Measurements from ENCODE around the gene PRKCZ. TPM values are rescaled to one million over a fixed set of nuclear protein-coding genes. Genes with fewer than 3 reads are reported as not detected.

PRKCZ gene
- total and polyA plus RNA-seq, 9 of the 15 experiments (the other 6 are each of a cell fraction or from before 2014, with no cell fraction given): 0.07 to 3.1 (median 1.3) TPM

DNA sequence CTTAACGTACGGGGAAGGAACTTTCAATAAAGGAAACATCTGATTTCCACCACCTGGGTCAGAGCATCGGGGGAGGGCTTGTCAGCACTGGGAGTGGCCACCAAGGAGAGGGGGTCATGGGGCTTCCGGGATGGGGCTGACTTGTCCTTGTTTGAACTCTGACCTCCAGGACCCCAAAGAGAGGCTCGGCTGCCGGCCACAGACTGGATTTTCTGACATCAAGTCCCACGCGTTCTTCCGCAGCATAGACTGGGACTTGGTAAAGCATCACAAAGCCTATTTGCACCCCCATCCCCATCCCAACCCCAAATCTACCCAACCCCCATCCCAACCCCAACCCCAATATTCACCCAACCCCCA, 124.8 kb downstream of the PRKCZ start:
- H3K27me3 ChIP-seq (ENCODE audit: control insufficient read depth in 2 of 2, insufficient read depth in 2 of 2, low read length in 2 of 2): peaks cover 25 to 39% of the 10 kb centered on the region in 2 experiments; a peak in 4 of 5 replicates
- TF ChIP-seq PCBP2 (IDR thresholded peaks at IDR 0.05; ENCODE audit: low read depth, low read length, poor library complexity, severe bottlenecking): no peak
- TF ChIP-seq TOE1 (IDR thresholded peaks at IDR 0.05; ENCODE audit: borderline replicate concordance): no peak
- TF ChIP-seq TOE1 (CRISPR knock-in tag; IDR thresholded peaks at IDR 0.05; ENCODE audit: borderline replicate concordance, low read depth): no peak
- TF ChIP-seq, protein P1, sequence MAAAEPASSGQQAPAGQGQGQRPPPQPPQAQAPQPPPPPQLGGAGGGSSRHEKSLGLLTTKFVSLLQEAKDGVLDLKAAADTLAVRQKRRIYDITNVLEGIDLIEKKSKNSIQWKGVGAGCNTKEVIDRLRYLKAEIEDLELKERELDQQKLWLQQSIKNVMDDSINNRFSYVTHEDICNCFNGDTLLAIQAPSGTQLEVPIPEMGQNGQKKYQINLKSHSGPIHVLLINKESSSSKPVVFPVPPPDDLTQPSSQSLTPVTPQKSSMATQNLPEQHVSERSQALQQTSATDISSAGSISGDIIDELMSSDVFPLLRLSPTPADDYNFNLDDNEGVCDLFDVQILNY (CRISPR knock-in tag; IDR thresholded peaks at IDR 0.05): no peak
- TF ChIP-seq RBM14 (IDR thresholded peaks at IDR 0.05; ENCODE audit: borderline replicate concordance, insufficient read depth, low read depth, low read length): no peak
- TF ChIP-seq, protein P2, sequence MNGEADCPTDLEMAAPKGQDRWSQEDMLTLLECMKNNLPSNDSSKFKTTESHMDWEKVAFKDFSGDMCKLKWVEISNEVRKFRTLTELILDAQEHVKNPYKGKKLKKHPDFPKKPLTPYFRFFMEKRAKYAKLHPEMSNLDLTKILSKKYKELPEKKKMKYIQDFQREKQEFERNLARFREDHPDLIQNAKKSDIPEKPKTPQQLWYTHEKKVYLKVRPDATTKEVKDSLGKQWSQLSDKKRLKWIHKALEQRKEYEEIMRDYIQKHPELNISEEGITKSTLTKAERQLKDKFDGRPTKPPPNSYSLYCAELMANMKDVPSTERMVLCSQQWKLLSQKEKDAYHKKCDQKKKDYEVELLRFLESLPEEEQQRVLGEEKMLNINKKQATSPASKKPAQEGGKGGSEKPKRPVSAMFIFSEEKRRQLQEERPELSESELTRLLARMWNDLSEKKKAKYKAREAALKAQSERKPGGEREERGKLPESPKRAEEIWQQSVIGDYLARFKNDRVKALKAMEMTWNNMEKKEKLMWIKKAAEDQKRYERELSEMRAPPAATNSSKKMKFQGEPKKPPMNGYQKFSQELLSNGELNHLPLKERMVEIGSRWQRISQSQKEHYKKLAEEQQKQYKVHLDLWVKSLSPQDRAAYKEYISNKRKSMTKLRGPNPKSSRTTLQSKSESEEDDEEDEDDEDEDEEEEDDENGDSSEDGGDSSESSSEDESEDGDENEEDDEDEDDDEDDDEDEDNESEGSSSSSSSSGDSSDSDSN (IDR thresholded peaks at IDR 0.05; ENCODE audit: borderline replicate concordance in 1 of 2, low read depth in 2 of 2, low read length in 2 of 2): no peak
- no peak for TF ChIP-seq HLTF (IDR thresholded peaks at IDR 0.05)
- no peak for TF ChIP-seq ZNF444 (CRISPR knock-in tag; IDR thresholded peaks at IDR 0.05)
- TF ChIP-seq ZNF57 (CRISPR knock-in tag; IDR thresholded peaks at IDR 0.05): no peak
- no peak for TF ChIP-seq RAD51 (IDR thresholded peaks at IDR 0.05; ENCODE audit: borderline replicate concordance, low read depth)
- TF ChIP-seq ADNP (tag; IDR thresholded peaks at IDR 0.05): no peak
- 74% methylated on average over 9 of the region's 9 CpGs for WGBS (ENCODE audit: insufficient coverage, low coverage, missing lambda C conversion rate)
- H3K9me3 ChIP-seq (replicated peaks; ENCODE audit: control insufficient read depth, insufficient read depth, low read depth, low read length): no peaks in the 10 kb centered on the region
- ChIA-PET CTCF (ENCODE audit: low intra/inter-chr PET ratio) (interaction anchor here (0.9 to 2.1 kb wide), 3 partner anchors 43 to 208 kb away, joined by 4 to 8 read pairs (median 7); no protein-coding TSS in a partner anchor), POLR2A (interaction anchor here (0.7 to 2.1 kb wide), 9 partner anchors 8 to 256 kb away, joined by 3 to 8 read pairs (median 3); partner anchors contain the start of gene TMEM52)
- H3K4me1 ChIP-seq (replicated peaks in 1 of 2; ENCODE audit: control insufficient read depth in 2 of 2, insufficient read depth in 2 of 2, low read length in 2 of 2): peaks cover 34 to 79% of the 10 kb centered on the region in 2 experiments
- intact Hi-C loops (cut with micrococcal nuclease) (loop anchor here (2.0 kb wide), 2 partner anchors 42 to 84 kb away; no protein-coding TSS in a partner anchor), in situ Hi-C loops (cut with MboI) (loop anchor here (25.0 kb wide), 1 partner anchor 362 kb away; the partner anchor contains the start of genes HES5 and PANK4)
- H3K36me3 ChIP-seq (ENCODE audit: control insufficient read depth, insufficient read depth, low read length): no peaks in the 10 kb centered on the region
- no TSS peak for BruUV-seq (replicated peaks)
- no peak overlapping the region for H3K9ac ChIP-seq (ENCODE audit: insufficient read depth in 1 of 2, low read depth in 2 of 2, low read length in 2 of 2)
- H3K79me2 ChIP-seq (ENCODE audit: control insufficient read depth, insufficient read depth, low read length): no peaks in the 10 kb centered on the region
- 0 out of 2 replicates have a peak overlapping the region, but pooled peaks have one; percentile 23 for H3K4me2 ChIP-seq (ENCODE audit: insufficient read depth, low read length)
- no peak for ATAC-seq
- H3K9me1 ChIP-seq (ENCODE audit: control insufficient read depth, insufficient read depth, low read length): peaks cover 9% of the 10 kb centered on the region
- no peaks in the 10 kb centered on the region; the same call in 1 of the 2 replicates for H4K20me1 ChIP-seq (replicated peaks; ENCODE audit: control insufficient read depth, insufficient read depth, low read length)
- FAIRE-seq: no peak
- DNase-seq (ENCODE audit: extremely low read depth in 1 of 4, low spot score in 3 of 4): no peak
- no peak overlapping the region for H3K4me3 ChIP-seq
- peak overlapping the region; percentile 63 for H2AFZ ChIP-seq (ENCODE audit: low read depth, low read length)
- no peak overlapping the region for H3K27ac ChIP-seq (ENCODE audit: extremely low read depth, low read depth, low read length)
